ENCODE data around the gene RELCH.

The RELCH gene

DNA sequence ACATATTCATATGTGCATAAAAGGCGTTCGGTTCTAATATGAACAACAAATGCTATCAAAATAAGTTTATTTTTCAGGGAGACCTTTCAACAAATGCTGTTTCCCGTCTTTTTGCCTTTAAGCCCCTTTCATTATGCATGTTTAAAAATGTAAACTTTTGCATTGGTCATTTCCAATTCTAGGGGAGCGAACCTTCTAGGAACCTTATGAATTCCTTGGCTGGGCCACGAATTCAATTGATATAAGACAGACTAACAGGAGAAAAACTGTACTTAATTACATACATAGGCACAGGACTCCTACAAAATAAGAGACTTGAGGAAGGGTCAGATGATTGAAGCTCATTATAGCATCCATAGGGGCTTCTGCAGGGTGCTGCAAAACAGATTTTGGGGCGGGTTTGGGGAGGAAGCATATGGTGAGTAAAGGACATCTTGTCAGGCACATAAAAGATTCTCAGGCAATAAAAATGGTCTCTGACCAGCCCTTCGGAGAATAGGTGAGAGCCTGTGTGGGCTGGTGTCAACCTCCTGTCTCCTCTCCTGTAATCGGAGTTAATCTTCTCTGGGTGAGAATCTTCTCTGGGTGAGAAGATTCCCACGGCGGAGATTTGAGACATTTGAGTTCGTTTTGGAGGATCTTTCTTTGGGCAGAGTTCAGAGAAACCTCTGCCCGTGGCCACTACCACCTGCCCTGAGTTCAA is 139.7 kb downstream of the RELCH start:
- Histone ChIP-seq H3K79me2 (ENCODE audit: insufficient read depth, low read depth) (no peaks in the 10 kb centered on the region), H3K36me3 (ENCODE audit: insufficient read depth) (no peaks in the 10 kb centered on the region), H3K4me1 (ENCODE audit: low read depth, poor library complexity, severe bottlenecking) (peaks cover 32% of the 10 kb centered on the region), H2AFZ (ENCODE audit: low read depth) (peak overlapping the region; percentile 93; the same call in 1 of the 2 replicates), H3K9ac (no peak overlapping the region), H3K4me3 (IDR thresholded peaks at IDR 0.05; ENCODE audit: insufficient read depth, low read depth, low read length) (no peak overlapping the region), H3K27me3 (ENCODE audit: insufficient read depth, low read depth) (peaks cover 17% of the 10 kb centered on the region; the same call in 1 of the 2 replicates), H4K20me1 (ENCODE audit: insufficient read depth) (no peaks in the 10 kb centered on the region), H3K27ac (no peak overlapping the region), H3K4me2 (peak overlapping the region; percentile 90)
- TF ChIP-seq CTCF (conservative IDR thresholded peaks at IDR 0.05; ENCODE audit: low read depth, low read length), result no peak

DNA sequence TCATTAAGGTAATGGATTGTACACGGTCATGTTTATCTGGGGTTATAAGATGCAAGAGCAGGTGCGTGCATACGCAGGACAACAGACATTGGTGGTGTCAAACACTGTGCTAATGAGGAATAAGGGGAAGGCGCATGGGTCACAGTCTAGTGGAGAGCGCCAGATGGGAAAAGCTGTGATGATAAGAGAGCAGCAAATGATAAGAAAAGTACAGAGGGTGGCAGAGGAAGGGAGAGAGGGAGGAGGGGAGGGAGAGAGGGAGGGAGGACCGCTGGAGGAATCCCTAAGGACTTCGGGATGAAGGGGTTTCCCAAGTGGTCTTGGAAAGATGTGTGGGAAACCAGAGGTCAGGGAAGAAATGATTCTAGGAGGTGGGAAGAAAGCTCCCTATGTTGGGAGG is 140.9 kb downstream of the RELCH start:
- Histone ChIP-seq H3K4me3 (IDR thresholded peaks at IDR 0.05; ENCODE audit: insufficient read depth, low read depth, low read length) (no peak overlapping the region), H2AFZ (ENCODE audit: low read depth) (no peak overlapping the region), H3K36me3 (ENCODE audit: insufficient read depth) (no peaks in the 10 kb centered on the region), H4K20me1 (ENCODE audit: insufficient read depth) (no peaks in the 10 kb centered on the region), H3K4me2 (no peak overlapping the region), H3K27me3 (ENCODE audit: insufficient read depth, low read depth) (peaks cover 17% of the 10 kb centered on the region; the same call in 1 of the 2 replicates), H3K79me2 (ENCODE audit: insufficient read depth, low read depth) (no peaks in the 10 kb centered on the region), H3K9ac (no peak overlapping the region), H3K4me1 (ENCODE audit: low read depth, poor library complexity, severe bottlenecking) (peaks cover 34% of the 10 kb centered on the region), H3K27ac (no peak overlapping the region)
- no peak for TF ChIP-seq CTCF (conservative IDR thresholded peaks at IDR 0.05; ENCODE audit: low read depth, low read length)

- no peak for TF ChIP-seq CTCF (conservative IDR thresholded peaks at IDR 0.05; ENCODE audit: low read depth, low read length)
- H3K27me3 ChIP-seq (ENCODE audit: insufficient read depth, low read depth), result peaks cover 17% of the 10 kb centered on the region; the same call in 1 of the 2 replicates
- H3K36me3 ChIP-seq (ENCODE audit: insufficient read depth), result no peaks in the 10 kb centered on the region
- H2AFZ ChIP-seq (ENCODE audit: low read depth), result no peak overlapping the region
- no peaks in the 10 kb centered on the region for H4K20me1 ChIP-seq (ENCODE audit: insufficient read depth)
- peaks cover 34% of the 10 kb centered on the region for H3K4me1 ChIP-seq (ENCODE audit: low read depth, poor library complexity, severe bottlenecking)
- H3K79me2 ChIP-seq (ENCODE audit: insufficient read depth, low read depth), result no peaks in the 10 kb centered on the region
- H3K4me3 ChIP-seq (IDR thresholded peaks at IDR 0.05; ENCODE audit: insufficient read depth, low read depth, low read length), result no peak overlapping the region
- H3K27ac ChIP-seq, result no peak overlapping the region
- no peak overlapping the region for H3K9ac ChIP-seq
- no peak overlapping the region for H3K4me2 ChIP-seq
These were observed 141.8 kb downstream of the RELCH start for GRCh38 chr18:62328586-62329525.

GRCh38 chr18:62329691-62330454 is 142.8 kb downstream of the RELCH start:
- no peaks in the 10 kb centered on the region for H3K79me2 ChIP-seq (ENCODE audit: insufficient read depth, low read depth)

More at GRCh38 chr18:62329691-62330454, 142.8 kb downstream of the RELCH start:
- H2AFZ ChIP-seq (ENCODE audit: low read depth), result no peak overlapping the region
- TF ChIP-seq CTCF (conservative IDR thresholded peaks at IDR 0.05; ENCODE audit: low read depth, low read length), result no peak
- H3K4me1 ChIP-seq (ENCODE audit: low read depth, poor library complexity, severe bottlenecking), result peaks cover 34% of the 10 kb centered on the region
- no peaks in the 10 kb centered on the region for H4K20me1 ChIP-seq (ENCODE audit: insufficient read depth)
- peaks cover 17% of the 10 kb centered on the region; the same call in 1 of the 2 replicates for H3K27me3 ChIP-seq (ENCODE audit: insufficient read depth, low read depth)
- H3K36me3 ChIP-seq (ENCODE audit: insufficient read depth), result no peaks in the 10 kb centered on the region
- no peak overlapping the region for H3K27ac ChIP-seq
- H3K4me2 ChIP-seq, result 0 out of 2 replicates have a peak overlapping the region, but pooled peaks have one; percentile 1
- no peak overlapping the region for H3K9ac ChIP-seq
- H3K4me3 ChIP-seq (IDR thresholded peaks at IDR 0.05; ENCODE audit: insufficient read depth, low read depth, low read length), result no peak overlapping the region

Measured in KMS-11 (cell line).